GM12878 (cell line): ENCODE measurements around the gene LRBA. TPM values are rescaled to one million over a fixed set of nuclear protein-coding genes. Genes with fewer than 3 reads are reported as not detected.
A peak's percentile ranks its signal among the peaks of the same experiment; 100 is the strongest.

Source experiments
- ATAC-seq: fragments of 200-7000 bp; cut with Tn5 transposase; 3 replicates; pipeline ENCODE4 v1.9.1; 2020; ENCODE audit warnings: mild to moderate bottlenecking, moderate library complexity
- BruUV-seq: library from RNA; stranded (reverse); fragments of 400-500 nt; replicated peaks from 2 replicates; lab custom pipeline; 2021; lab: Mats Ljungman, UMichigan
- CTCF ChIA-PET: fragments of 300-600 bp; sonication (Branson Sonifier 250); formaldehyde crosslinking; extraction: SDS; loops from one replicate; lab custom pipeline; 2021; ENCODE audit warnings: inconsistent platforms; lab: Yijun Ruan, JAX
- POLR2A ChIA-PET: fragments of 350-600 bp; formaldehyde crosslinking; extraction: SDS; loops from one replicate; lab custom pipeline; 2021; ENCODE audit warnings: inconsistent platforms; lab: Charles Lee
- RAD21 ChIA-PET: fragments of 300-600 bp; sonication (Branson Sonifier 250); formaldehyde crosslinking; loops from one replicate; lab custom pipeline; 2023; ENCODE audit warnings: antibody characterized with exemption; ENCODE audit not compliant: unreplicated experiment; lab: Charles Lee
- SMC1A ChIA-PET: fragments of 300-600 bp; sonication (Branson Sonifier 250); formaldehyde crosslinking; loops from one replicate; lab custom pipeline; 2023; ENCODE audit not compliant: unreplicated experiment, uncharacterized antibody; lab: Charles Lee
- DNase-seq: peaks from one replicate; pipeline ENCODE4 v3.0.0-alpha.2; 2011; ENCODE audit warnings: low read depth, low spot score
- FAIRE-seq: peaks from 3 replicates; lab custom pipeline; 2011; peaks lifted over from hg19 to GRCh38; lab: Jason Lieb, UNC
- H2AFZ ChIP-seq: 2 replicates; pipeline ENCODE4 v1.6.0; 2011; ENCODE audit warnings: low read depth, low read length, control low read depth; ENCODE audit not compliant: control insufficient read depth
- H3K27ac ChIP-seq: 2 replicates; pipeline ENCODE4 v1.5.1; 2011; ENCODE audit warnings: control low read depth; ENCODE audit not compliant: control insufficient read depth, insufficient read depth
- H3K27me3 ChIP-seq, 2 experiments: replicated peaks in 1 of 2; 2 replicates each; pipeline versions ENCODE4 v1.6.0 to v1.6.1; 2011; ENCODE audit warnings: low read length in 1 of 2; ENCODE audit not compliant: control insufficient read depth in 2 of 2, insufficient read depth in 2 of 2
- H3K36me3 ChIP-seq, 2 experiments: 2 replicates each; pipeline ENCODE4 v1.5.1; 2011; ENCODE audit warnings: low read length in 1 of 2; ENCODE audit not compliant: control insufficient read depth in 2 of 2, insufficient read depth in 2 of 2
- H3K4me1 ChIP-seq: 2 replicates; pipeline ENCODE4 v1.6.1; 2011; ENCODE audit warnings: mild to moderate bottlenecking, low read length, moderate library complexity, mixed read lengths; ENCODE audit not compliant: control insufficient read depth, insufficient read depth
- H3K4me2 ChIP-seq: 2 replicates; pipeline ENCODE4 v1.6.0; 2011; ENCODE audit warnings: control low read depth; ENCODE audit not compliant: control insufficient read depth, insufficient read depth
- H3K4me3 ChIP-seq: fragments of 200-600 bp; sonication (generic); 2 replicates; pipeline ENCODE4 v1.5.1; 2016
- H3K79me2 ChIP-seq: 2 replicates; pipeline ENCODE4 v1.6.0; 2011; ENCODE audit warnings: low read length; ENCODE audit not compliant: control insufficient read depth, insufficient read depth
- H3K9ac ChIP-seq: 2 replicates; pipeline ENCODE4 v1.8.0; 2011; ENCODE audit warnings: low read length, control low read depth, mixed read lengths; ENCODE audit not compliant: control insufficient read depth, insufficient read depth
- H3K9me3 ChIP-seq: replicated peaks from 3 replicates; pipeline ENCODE4 v1.5.1; 2011; ENCODE audit warnings: mild to moderate bottlenecking, low read length; ENCODE audit not compliant: control insufficient read depth, insufficient read depth
- H4K20me1 ChIP-seq: 2 replicates; pipeline ENCODE4 v1.6.0; 2011; ENCODE audit not compliant: control insufficient read depth, insufficient read depth
- BMI1 ChIP-seq: fragments of 450-650 bp; IDR thresholded peaks from 2 replicates; pipeline ENCODE4 v1.6.1; 2016; ENCODE audit warnings: mild to moderate bottlenecking, moderate library complexity, borderline replicate concordance
- ESRRA ChIP-seq: IDR thresholded peaks from 2 replicates; pipeline ENCODE4 v1.6.1; 2012; ENCODE audit warnings: mild to moderate bottlenecking, low read length, improper control_type of control experiment
- EZH2 ChIP-seq: IDR thresholded peaks from 2 replicates; pipeline ENCODE4 v1.6.1; 2012; ENCODE audit warnings: low read depth, mild to moderate bottlenecking, control low read depth, inconsistent platforms, low read length, borderline replicate concordance; ENCODE audit not compliant: control insufficient read depth
- JUND ChIP-seq: IDR thresholded peaks from 2 replicates; pipeline ENCODE4 v1.6.1; 2012; ENCODE audit warnings: low read depth, mild to moderate bottlenecking, low read length, improper control_type of control experiment, moderate library complexity
- SMARCA5 ChIP-seq: fragments of 450-650 bp; IDR thresholded peaks from 2 replicates; pipeline ENCODE4 v1.6.1; 2017; ENCODE audit warnings: mild to moderate bottlenecking
- SUZ12 ChIP-seq: fragments of 200-600 bp; sonication (generic); IDR thresholded peaks from one replicate; pipeline ENCODE4 v1.6.1; 2018; ENCODE audit warnings: antibody characterized with exemption, mild to moderate bottlenecking; ENCODE audit not compliant: unreplicated experiment
- WGBS: methylation state at CpG from one replicate; pipeline ENCODE4 v1.1.6; 2016; ENCODE audit warnings: low lambda C conversion rate; ENCODE audit not compliant: insufficient replicate concordance, insufficient coverage; ENCODE audit errors: missing lambda C conversion rate; 5-methylcytosine and 5-hydroxymethylcytosine counted together
- in situ Hi-C: fragments of 300-500 bp; cut with MboI; formaldehyde crosslinking; loops from 9 replicates; pipeline ENCODE4 v1.14.3; 2018; ENCODE audit warnings: mixed read lengths
- intact Hi-C: fragments of 100-400 bp; cut with micrococcal nuclease; formaldehyde crosslinking; loops from one replicate; pipeline ENCODE4 v1.14.2; 2022; ENCODE audit not compliant: unreplicated experiment
- polyA plus RNA-seq, 11 experiments: library from polyadenylated mRNA; depleted of rRNA in 4 of 11; unstranded in 6 of 11; stranded (reverse) in 5 of 11; fragments of >200 nt; fragmentation: Nextera tagmentation in 4 of 11; fragmentation: Illumina TruSeq in 1 of 11; extraction: Ambion mirVana in 4 of 11; extraction: Trizol in 1 of 11; gene quantifications; 1 replicate in 1 of 11; 2 replicates in 10 of 11; pipeline versions ENCODE4 v1.2.1 to v1.2.3, GENCODE V29; 2011 to 2016; ENCODE audit warnings: inconsistent platforms in 2 of 11, missing spikeins in 2 of 11, low read depth in 1 of 11
- total RNA-seq, 4 experiments: library from RNA; depleted of rRNA in 3 of 4; stranded (reverse); fragments of >200 nt in 3 of 4; fragmentation: Illumina TruSeq in 1 of 4; extraction: Trizol in 1 of 4; gene quantifications; 2 replicates each; pipeline versions ENCODE4 v1.2.1 to v1.2.3, GENCODE V29; 2013 to 2021
- TF ChIP-seq, protein P1 (sequence below): IDR thresholded peaks from 2 replicates; pipeline ENCODE4 v1.6.1; 2012; ENCODE audit warnings: low read length, inconsistent platforms
- TF ChIP-seq, protein P2 (sequence below): fragments of 450-650 bp; formaldehyde crosslinking; IDR thresholded peaks from 2 replicates; pipeline ENCODE4 v1.5.0; 2022; ENCODE audit warnings: mild to moderate bottlenecking, missing genetic modification characterization

LRBA gene
- total and polyA plus RNA-seq, 10 of the 15 experiments (the other 5 are each of a cell fraction or from before 2014, with no cell fraction given), result 20.3 to 93.4 (median 55.0) TPM

DNA sequence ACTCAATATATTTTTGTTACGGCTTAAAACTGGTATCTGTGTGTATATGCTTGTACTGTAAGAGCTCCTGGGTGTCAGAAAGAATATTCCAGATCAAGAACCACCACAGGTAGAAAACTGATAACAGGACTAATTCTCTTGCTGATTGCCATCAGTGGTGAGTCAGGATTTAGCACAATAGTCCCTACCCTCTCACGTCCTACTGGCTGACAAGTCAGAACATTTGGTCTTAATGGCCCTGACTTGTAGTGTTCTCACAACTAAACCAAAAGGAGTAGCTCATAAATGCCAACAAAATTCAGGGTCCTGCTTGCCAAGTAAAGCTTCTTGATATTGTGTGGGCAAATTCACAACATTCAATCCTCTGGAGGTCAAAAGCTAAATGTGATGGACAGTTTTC lies 538.3 kb downstream of the LRBA start:
- POLR2A ChIA-PET, result no interaction called here
- no peak overlapping the region for H3K4me3 ChIP-seq
- CTCF ChIA-PET, result interaction anchor here (0.7 kb wide), 1 partner anchor 391 kb away, joined by 3 read pairs; no protein-coding TSS in a partner anchor
- intact Hi-C loops, result no loop called here
- no peak overlapping the region for H3K4me2 ChIP-seq
- no peaks in the 10 kb centered on the region for H3K36me3 ChIP-seq
- DNase-seq (no peak), ATAC-seq (no peak), FAIRE-seq (peak; percentile 7)
- in situ Hi-C loops, result no loop called here
- no peak overlapping the region for H3K9ac ChIP-seq
- H3K79me2 ChIP-seq, result no peaks in the 10 kb centered on the region
- SMC1A ChIA-PET, result interaction anchor here (0.6 to 2.3 kb wide), 5 partner anchors 10 to 352 kb away, joined by 3 to 8 read pairs (median 3); no protein-coding TSS in a partner anchor
- peaks cover 2% of the 10 kb centered on the region; the same call in 2 of the 3 replicates for H3K9me3 ChIP-seq
- H3K4me1 ChIP-seq, result no peaks in the 10 kb centered on the region
- 96% methylated on average over 2 of the region's 2 CpGs for WGBS
- H4K20me1 ChIP-seq, result no peaks in the 10 kb centered on the region
- no TSS peak for BruUV-seq
- RAD21 ChIA-PET, result no interaction called here
- no peaks in the 10 kb centered on the region for H3K27me3 ChIP-seq
- TF ChIP-seq JUND, result no peak
- TF ChIP-seq SMARCA5, result no peak
- TF ChIP-seq EZH2, result no peak
- no peak for TF ChIP-seq SUZ12
- TF ChIP-seq BMI1, result no peak
- TF ChIP-seq, protein P1, sequence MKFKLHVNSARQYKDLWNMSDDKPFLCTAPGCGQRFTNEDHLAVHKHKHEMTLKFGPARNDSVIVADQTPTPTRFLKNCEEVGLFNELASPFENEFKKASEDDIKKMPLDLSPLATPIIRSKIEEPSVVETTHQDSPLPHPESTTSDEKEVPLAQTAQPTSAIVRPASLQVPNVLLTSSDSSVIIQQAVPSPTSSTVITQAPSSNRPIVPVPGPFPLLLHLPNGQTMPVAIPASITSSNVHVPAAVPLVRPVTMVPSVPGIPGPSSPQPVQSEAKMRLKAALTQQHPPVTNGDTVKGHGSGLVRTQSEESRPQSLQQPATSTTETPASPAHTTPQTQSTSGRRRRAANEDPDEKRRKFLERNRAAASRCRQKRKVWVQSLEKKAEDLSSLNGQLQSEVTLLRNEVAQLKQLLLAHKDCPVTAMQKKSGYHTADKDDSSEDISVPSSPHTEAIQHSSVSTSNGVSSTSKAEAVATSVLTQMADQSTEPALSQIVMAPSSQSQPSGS, result no peak
- no peak for TF ChIP-seq ESRRA
- TF ChIP-seq, protein P2, sequence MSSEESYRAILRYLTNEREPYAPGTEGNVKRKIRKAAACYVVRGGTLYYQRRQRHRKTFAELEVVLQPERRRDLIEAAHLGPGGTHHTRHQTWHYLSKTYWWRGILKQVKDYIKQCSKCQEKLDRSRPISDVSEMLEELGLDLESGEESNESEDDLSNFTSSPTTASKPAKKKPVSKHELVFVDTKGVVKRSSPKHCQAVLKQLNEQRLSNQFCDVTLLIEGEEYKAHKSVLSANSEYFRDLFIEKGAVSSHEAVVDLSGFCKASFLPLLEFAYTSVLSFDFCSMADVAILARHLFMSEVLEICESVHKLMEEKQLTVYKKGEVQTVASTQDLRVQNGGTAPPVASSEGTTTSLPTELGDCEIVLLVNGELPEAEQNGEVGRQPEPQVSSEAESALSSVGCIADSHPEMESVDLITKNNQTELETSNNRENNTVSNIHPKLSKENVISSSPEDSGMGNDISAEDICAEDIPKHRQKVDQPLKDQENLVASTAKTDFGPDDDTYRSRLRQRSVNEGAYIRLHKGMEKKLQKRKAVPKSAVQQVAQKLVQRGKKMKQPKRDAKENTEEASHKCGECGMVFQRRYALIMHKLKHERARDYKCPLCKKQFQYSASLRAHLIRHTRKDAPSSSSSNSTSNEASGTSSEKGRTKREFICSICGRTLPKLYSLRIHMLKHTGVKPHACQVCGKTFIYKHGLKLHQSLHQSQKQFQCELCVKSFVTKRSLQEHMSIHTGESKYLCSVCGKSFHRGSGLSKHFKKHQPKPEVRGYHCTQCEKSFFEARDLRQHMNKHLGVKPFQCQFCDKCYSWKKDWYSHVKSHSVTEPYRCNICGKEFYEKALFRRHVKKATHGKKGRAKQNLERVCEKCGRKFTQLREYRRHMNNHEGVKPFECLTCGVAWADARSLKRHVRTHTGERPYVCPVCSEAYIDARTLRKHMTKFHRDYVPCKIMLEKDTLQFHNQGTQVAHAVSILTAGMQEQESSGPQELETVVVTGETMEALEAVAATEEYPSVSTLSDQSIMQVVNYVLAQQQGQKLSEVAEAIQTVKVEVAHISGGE (CRISPR knock-in tag), result no peak
- no peak overlapping the region for H3K27ac ChIP-seq
- H2AFZ ChIP-seq, result no peak overlapping the region
